Cardiac fibroblast (primary cell): ENCODE data around the gene SHISA4.

Experiments used
- DNase-seq, 2 donors: peaks; one replicate each; pipeline versions ENCODE4 v3.0.0 to v3.0.0-alpha.2; 2010; ENCODE audit warnings: low read depth in 2 of 2
- H3K4me3 ChIP-seq, 2 donors: replicated peaks in 1 of 2; 1 replicate in 1 of 2; 2 replicates in 1 of 2; pipeline ENCODE4 v1.5.1; 2011; ENCODE audit warnings: low read depth in 2 of 2, low read length in 2 of 2, mild to moderate bottlenecking in 2 of 2, moderate library complexity in 1 of 2
- TF ChIP-seq, protein P1 (sequence below): IDR thresholded peaks from one replicate; pipeline ENCODE4 v1.5.1; 2011; ENCODE audit warnings: low read depth, mild to moderate bottlenecking, low read length, inconsistent platforms

Gene SHISA4

GRCh38 chr1:201892211-201892610 lies 3.5 kb downstream of the SHISA4 start:
- no peak for DNase-seq
- no peak overlapping the region for H3K4me3 ChIP-seq
- TF ChIP-seq, protein P1, sequence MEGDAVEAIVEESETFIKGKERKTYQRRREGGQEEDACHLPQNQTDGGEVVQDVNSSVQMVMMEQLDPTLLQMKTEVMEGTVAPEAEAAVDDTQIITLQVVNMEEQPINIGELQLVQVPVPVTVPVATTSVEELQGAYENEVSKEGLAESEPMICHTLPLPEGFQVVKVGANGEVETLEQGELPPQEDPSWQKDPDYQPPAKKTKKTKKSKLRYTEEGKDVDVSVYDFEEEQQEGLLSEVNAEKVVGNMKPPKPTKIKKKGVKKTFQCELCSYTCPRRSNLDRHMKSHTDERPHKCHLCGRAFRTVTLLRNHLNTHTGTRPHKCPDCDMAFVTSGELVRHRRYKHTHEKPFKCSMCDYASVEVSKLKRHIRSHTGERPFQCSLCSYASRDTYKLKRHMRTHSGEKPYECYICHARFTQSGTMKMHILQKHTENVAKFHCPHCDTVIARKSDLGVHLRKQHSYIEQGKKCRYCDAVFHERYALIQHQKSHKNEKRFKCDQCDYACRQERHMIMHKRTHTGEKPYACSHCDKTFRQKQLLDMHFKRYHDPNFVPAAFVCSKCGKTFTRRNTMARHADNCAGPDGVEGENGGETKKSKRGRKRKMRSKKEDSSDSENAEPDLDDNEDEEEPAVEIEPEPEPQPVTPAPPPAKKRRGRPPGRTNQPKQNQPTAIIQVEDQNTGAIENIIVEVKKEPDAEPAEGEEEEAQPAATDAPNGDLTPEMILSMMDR: no peak

GRCh38 chr1:201893431-201893830 lies 4.7 kb downstream of the SHISA4 start:
- TF ChIP-seq, protein P1: no peak
- H3K4me3 ChIP-seq: no peak overlapping the region
- DNase-seq: no peak

DNA sequence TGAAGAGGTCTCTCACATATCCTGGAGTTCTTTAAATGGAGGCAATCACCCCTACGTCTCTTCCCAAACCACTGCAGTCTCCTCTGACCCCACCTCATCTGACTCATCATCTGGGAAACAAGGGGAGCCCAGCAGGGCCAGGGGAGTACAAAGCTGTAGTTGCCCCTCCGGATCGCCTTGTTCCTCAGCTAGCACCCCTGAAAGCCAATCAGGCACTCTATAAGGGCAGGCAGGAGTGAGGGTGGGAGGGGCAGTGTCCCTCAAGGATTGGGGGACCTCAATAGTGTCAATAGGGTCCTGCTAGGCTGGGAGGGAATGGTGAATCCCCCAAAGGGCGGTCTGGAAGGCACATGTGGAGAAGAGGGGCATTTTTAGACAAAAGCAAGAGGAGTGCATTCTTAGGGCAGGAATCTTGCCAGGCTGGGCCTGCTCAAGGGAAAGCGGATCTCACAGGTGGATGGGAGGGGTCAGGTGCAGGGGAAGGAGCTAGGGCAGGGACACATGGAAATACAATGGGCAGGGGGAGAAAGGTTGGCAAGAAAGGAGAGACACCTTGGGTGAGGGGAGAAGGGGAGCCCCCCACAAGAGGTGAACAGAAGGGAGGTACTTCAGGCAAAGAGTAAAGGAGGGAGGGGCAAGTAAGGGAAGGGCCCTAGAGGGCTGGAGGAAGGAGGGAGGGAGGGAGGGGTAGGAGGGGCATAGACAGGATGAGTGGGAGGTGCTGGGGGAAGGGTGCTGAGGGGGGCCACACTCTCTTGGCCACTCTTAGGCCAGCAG lies 5.8 kb downstream of the SHISA4 start:
- no peak for DNase-seq
- TF ChIP-seq, protein P1: no peak
- H3K4me3 ChIP-seq: no peak overlapping the region

DNA sequence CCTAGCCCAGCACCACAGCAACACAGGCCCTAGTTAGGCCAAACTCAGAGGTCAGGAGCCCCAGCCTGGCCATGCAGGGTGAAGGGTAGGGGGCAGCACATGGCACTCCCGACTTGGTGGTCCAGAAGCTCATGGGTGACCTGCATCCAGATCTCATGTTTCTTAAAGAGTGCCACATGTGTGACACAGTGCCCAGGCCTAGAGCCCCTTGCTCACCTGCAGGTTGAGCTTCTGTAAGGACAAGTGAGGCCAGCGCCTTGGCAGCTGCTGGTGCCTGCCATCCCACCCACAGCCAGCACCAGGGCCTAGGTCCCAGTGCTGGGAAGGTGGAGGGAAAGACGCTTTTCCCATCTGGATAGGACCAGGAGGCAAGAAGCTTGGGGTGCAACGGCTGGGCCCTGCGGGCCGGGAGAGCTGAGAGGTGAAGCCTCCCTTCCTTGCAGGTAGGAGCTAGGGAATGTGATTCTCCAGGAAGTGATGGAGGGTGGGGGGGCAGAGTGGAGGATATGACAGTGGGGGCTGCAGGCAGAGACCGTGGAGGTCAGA lies 6.5 kb downstream of the SHISA4 start:
- TF ChIP-seq, protein P1: no peak
- H3K4me3 ChIP-seq: no peak overlapping the region
- DNase-seq: no peak

GRCh38 chr1:201895913-201896807 lies 7.5 kb downstream of the SHISA4 start:
- peak; percentile 91 to 93 for DNase-seq
- TF ChIP-seq, protein P1: peak; percentile 97
- no peak overlapping the region for H3K4me3 ChIP-seq

GRCh38 chr1:201896951-201897391 lies 8.3 kb downstream of the SHISA4 start:
- no peak overlapping the region for H3K4me3 ChIP-seq
- TF ChIP-seq, protein P1: no peak

More at GRCh38 chr1:201896951-201897391, 8.3 kb downstream of the SHISA4 start:
- DNase-seq: peak; percentile 22 to 74
